ENCODE measurements around the gene IL10RB. TPM values are rescaled to one million over a fixed set of nuclear protein-coding genes. Genes with fewer than 3 reads are reported as not detected.

IL10RB gene
- total and polyA plus RNA-seq, 2 of the 13 experiments (the other 11 are each of a cell fraction or from before 2014, with no cell fraction given): 17.4 to 18.2 TPM

GRCh38 chr21:33230545-33231324 is 35.4 kb upstream of the IL10RB start (continued):
- TF ChIP-seq UBTF (CRISPR knock-in tag; IDR thresholded peaks at IDR 0.05) (peak; percentile 22; the same call in 1 of the 2 replicates), PHF20 (CRISPR knock-in tag; IDR thresholded peaks at IDR 0.05) (no peak), EED (CRISPR knock-in tag; IDR thresholded peaks at IDR 0.05) (no peak), ZNF710 (CRISPR knock-in tag; IDR thresholded peaks at IDR 0.05; ENCODE audit: borderline replicate concordance) (no peak), ZNF136 (CRISPR knock-in tag; IDR thresholded peaks at IDR 0.05; ENCODE audit: low read depth) (no peak), ZNF850 (CRISPR knock-in tag; conservative IDR thresholded peaks at IDR 0.05) (no peak), ZNF282 (IDR thresholded peaks at IDR 0.05; ENCODE audit: partially characterized antibody) (no peak), ARNTL (CRISPR knock-in tag; IDR thresholded peaks at IDR 0.05) (no peak), ZXDC (CRISPR knock-in tag; IDR thresholded peaks at IDR 0.05) (no peak), IRF9 (CRISPR knock-in tag; IDR thresholded peaks at IDR 0.05; ENCODE audit: borderline replicate concordance) (no peak), FOXO4 (CRISPR knock-in tag; conservative IDR thresholded peaks at IDR 0.05) (no peak), MTA3 (CRISPR knock-in tag; IDR thresholded peaks at IDR 0.05) (no peak), NCOA2 (CRISPR knock-in tag; IDR thresholded peaks at IDR 0.05) (no peak), BORCS8-MEF2B (CRISPR knock-in tag; IDR thresholded peaks at IDR 0.05) (no peak), ZGPAT (CRISPR knock-in tag; IDR thresholded peaks at IDR 0.05) (no peak), PBX2 (CRISPR knock-in tag; IDR thresholded peaks at IDR 0.05) (no peak)
